Iris pigment epithelial cell (primary cell): ENCODE measurements around the gene ACAN.

Experiments used
- DNase-seq: peaks from one replicate; pipeline ENCODE4 v3.0.0-alpha.2; 2011; ENCODE audit warnings: low read depth

Gene ACAN

DNA sequence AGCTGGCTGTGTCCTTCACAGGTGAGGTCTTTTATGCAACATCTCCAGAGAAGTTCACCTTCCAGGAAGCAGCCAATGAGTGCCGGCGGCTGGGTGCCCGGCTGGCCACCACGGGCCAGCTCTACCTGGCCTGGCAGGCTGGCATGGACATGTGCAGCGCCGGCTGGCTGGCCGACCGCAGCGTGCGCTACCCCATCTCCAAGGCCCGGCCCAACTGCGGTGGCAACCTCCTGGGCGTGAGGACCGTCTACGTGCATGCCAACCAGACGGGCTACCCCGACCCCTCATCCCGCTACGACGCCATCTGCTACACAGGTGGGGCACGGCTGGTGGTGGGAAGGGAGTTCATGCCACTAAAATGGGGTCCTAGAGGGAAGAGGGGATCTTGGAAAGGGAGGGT is 40.1 kb downstream of the ACAN start:
- DNase-seq, result no peak

- no peak for DNase-seq
Observed at GRCh38 chr15:88844749-88845386, 41.6 kb downstream of the ACAN start.

GRCh38 chr15:88845616-88846015 is 42.4 kb downstream of the ACAN start:
- no peak for DNase-seq

- no peak for DNase-seq
Observed at GRCh38 chr15:88847144-88847543, 43.9 kb downstream of the ACAN start.

- DNase-seq, result no peak
Observed at GRCh38 chr15:88848203-88848602, 45.0 kb downstream of the ACAN start.

DNA sequence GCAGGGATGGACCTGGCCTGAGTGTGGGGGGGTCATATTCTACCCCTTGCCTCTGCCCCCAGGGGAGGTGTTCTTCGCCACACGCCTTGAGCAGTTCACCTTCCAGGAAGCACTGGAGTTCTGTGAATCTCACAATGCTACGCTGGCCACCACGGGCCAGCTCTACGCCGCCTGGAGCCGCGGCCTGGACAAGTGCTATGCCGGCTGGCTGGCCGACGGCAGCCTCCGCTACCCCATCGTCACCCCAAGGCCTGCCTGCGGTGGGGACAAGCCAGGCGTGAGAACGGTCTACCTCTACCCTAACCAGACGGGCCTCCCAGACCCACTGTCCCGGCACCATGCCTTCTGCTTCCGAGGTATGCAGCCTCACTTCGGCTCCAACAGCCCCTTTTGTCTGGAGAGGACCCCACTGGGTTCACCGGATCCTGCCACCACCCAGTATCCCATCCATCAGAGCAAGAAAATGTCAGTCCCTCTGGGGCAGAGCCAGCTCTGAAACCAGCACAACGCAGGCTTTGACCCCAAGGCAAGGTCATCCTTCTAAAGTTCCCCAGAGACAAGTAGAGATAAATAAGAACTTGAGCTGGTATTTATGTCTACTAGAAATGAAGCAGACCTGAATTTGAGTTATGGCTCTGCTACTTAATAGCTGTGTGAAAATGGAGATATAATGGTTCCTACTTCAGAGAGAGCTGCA is 46.3 kb downstream of the ACAN start:
- DNase-seq, result no peak

- DNase-seq, result no peak
Observed at GRCh38 chr15:88852476-88852875, 49.2 kb downstream of the ACAN start.

GRCh38 chr15:88858934-88859333 is 55.7 kb downstream of the ACAN start:
- no peak for DNase-seq

DNA sequence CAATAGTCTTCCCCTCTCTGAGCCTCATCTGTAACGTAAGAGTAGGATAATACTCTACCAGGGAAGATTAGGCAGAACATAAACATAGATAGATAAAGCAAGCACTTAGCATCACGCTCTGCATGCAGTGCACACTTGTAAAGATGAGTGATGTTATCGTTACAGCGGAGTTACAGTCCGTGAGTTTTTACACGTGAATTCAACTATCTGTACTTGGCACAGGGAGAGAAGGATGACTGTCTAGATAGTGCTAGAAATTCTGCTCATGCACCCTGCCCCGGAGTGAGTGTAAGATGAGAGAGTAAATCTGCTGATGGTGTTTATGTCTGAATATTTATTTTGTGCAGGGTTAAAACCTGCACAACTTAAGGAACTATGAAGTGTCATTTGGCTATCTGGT is 56.3 kb downstream of the ACAN start:
- DNase-seq, result no peak

DNA sequence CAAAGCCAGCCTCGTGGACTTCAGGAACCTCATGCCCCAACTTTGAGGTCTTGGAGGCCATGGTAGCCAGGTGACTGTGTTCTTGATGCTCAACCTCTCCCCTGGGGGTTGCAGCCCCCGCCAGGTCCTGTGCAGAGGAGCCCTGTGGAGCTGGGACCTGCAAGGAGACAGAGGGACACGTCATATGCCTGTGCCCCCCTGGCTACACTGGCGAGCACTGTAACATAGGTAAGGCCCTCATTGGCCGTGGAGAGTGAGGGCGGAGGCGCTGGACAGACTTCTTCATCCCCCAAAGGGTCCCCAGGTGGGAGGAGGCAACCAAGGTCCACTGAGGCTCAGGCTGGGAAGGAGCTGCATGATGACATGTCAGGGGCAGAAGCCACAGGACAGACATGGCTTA is 57.0 kb downstream of the ACAN start:
- DNase-seq, result no peak

DNA sequence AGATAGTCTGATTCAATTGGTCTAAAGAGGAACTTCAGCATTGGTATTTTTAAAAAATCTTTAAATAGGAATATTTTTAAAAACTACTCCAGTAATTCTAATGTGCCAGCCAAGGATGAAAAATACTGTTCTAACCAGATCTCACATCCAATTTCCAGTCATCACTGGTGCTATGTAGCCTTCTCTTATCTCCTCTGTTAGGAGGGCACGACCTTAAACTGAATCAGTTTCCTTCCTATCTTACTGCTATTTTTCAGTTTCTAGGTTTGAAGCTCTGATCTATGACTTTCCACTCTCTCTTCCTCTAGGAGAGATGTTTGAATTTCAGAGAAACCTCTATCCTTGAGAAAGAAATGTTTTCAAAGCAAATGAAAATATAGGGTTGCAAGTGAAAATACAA is 60.2 kb downstream of the ACAN start:
- no peak for DNase-seq

DNA sequence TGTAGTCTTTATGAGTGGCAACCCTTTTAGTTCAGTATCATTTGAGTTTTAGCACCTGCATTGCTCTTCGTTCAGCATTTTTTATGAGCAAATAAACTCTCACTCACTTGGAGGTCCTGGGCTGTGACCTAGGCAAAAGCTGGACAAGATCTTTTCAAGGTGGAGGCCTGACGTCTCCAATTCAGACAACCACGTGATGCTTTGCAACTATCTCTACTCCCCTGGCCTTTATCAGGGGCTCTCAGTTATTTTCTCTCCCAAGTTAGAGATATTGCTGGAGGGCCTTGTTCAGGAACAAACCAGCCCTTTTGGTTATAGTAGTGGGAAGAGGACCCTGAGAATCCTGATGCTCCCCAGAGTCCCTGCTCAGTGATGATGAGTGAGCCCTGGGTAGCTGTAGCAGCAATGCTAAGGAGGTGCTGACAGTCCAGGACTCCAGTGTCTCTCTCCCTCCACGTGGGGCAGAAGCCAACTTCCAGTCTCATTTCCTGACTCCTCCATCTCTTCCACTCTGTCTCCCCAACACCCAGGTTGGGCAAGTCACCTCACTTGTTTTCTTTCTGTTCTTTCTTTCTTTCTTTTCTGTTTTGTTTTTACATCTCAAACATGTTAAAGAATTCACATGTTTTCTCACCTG is 61.7 kb downstream of the ACAN start:
- DNase-seq, result no peak

DNA sequence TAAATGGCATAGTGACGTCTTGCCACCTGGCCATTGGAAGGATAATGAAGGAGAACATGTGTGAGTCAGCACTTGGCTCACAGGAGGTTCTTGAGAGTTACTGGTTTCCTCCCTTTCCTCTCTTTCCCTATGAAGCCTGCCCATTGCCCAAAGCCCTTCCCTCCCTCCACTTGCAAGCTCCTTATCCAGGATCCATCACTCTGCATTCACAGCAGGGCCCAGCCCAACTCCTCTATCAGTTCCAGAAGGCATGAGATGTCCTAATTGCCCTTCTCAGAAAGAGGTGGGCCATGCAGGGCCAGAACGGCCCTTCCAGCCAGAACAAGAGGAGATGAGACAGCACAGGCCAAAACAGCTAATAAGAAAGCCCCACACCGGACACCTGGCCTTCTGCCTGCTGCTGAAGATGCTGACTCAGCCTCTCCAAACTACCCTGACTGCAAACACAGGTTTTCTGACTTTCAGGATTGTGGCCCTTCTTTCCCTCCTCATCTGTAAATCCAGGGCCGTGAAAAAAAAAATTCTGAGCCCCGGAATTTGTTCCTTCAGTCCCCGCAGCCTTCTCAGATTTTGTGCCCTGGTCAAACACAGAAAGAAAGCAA is 62.4 kb downstream of the ACAN start:
- no peak for DNase-seq

- DNase-seq, result no peak
Observed at GRCh38 chr15:88866295-88866881, 63.2 kb downstream of the ACAN start.

DNA sequence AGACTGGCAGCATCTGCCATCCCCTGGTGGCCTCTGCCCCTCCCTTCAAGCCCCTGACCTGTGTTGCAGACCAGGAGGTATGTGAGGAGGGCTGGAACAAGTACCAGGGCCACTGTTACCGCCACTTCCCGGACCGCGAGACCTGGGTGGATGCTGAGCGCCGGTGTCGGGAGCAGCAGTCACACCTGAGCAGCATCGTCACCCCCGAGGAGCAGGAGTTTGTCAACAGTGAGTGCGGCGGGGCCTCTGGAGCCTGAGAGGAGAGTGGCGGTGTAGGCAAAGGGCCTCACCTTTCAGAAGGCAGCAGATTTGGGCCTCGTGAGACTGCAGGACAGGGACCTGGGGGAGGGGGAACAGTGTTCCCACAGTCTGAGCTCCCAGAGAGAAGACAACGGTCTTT is 68.1 kb downstream of the ACAN start:
- no peak for DNase-seq

DNA sequence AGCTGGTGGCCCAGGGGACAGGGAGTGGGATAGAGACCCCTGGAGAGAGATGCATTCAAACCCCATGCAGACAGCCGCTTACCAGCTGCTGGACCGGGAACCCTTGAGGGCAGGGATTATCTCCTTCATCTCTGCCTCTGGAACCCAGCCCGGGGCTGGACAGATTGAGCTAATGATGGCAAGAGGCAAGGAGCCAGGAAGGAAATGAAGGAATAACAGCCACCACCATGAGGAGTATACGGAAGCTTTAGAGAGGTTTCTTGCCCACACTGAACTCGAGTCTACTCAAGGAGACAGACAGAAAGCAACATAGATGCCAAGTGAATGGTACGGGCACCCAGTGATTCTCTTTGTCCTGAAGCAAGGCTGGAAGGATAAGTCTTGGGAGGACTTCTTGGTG is 68.9 kb downstream of the ACAN start:
- no peak for DNase-seq

- DNase-seq, result no peak
Observed at GRCh38 chr15:88872706-88873105, 69.5 kb downstream of the ACAN start.

- no peak for DNase-seq
Observed at GRCh38 chr15:88873786-88874185, 70.5 kb downstream of the ACAN start.

- no peak for DNase-seq
Observed at GRCh38 chr15:88874275-88874674, 71.0 kb downstream of the ACAN start.

- DNase-seq, result no peak
Observed at GRCh38 chr15:88874684-88875083, 71.4 kb downstream of the ACAN start.

DNA sequence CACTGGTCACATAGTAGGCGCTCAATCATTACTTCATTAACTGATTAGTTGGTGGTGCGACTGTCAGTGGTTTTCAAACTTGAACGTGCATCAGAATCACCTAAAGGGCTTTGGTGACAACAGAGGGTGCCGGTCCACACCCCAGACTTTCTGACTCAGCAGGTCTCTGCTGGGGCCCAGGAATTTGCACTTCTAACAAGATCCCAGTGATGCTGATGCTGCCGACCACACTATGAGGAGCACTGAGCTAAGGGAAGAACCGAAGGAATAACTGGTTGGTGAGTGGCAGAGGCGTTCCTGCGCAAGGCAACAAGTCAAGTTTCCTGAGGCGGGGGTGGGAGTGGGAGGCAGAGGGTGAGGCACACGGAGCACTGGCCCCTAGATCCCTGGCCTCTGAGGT is 73.3 kb downstream of the ACAN start:
- DNase-seq, result no peak

DNA sequence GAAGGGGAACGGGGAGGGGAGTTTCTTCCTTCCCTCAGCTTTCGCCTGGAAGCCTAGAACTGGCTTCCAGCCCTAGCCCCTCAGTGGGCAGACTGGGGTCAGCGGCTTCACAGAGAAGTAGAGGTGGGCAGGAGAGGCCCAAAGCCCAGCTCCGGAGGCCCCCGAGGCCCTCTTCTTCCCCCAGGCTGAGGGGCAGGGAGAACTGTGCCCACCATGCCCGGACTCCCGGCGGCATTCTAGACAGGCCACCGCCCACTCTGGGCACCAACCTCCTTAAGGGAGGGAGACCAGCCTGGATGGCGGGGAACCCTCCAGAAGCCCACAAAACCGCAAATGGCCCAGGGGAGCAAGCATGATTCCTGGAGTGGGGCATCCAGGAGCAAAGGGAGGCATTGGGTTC is 74.2 kb downstream of the ACAN start:
- DNase-seq, result no peak

DNA sequence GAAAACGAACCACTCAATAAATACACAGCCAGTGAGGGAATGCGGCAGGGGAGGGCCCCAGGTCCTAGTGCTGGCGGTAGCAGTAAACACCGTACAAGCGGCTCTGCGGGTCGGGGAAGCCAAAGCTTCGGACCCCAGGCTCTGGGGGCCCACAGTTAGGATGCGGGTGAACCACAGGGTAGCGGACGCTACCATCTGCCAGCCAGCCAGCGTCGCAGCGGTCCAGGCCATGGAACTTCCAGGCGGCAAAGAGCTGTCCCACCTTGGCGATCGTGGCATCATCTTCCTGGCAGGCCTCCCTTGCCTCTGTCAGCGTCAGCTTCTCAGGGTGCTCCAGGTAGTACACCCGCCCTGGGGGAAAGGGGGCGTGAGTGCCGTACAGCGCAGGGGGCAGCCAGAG is 74.7 kb downstream of the ACAN start:
- no peak for DNase-seq
